Muscle layer of colon (tissue), 2 donors: ENCODE data around the gene CDC27.
"Not testable (repeated sequence)": the region's sequence is repeated elsewhere in the genome, so short reads cannot be mapped to it uniquely, and the experiment has no call there.

Experiments
- H3K27ac ChIP-seq: one replicate; pipeline ENCODE4 v1.7.0; 2013; ENCODE audit warnings: low read depth, mild to moderate bottlenecking, low read length, moderate library complexity
- H3K27me3 ChIP-seq, 2 donors: one replicate each; pipeline ENCODE4 v1.7.0; 2013; ENCODE audit warnings: low read length in 2 of 2, mild to moderate bottlenecking in 2 of 2; ENCODE audit not compliant: insufficient read depth in 2 of 2, control insufficient read depth in 1 of 2
- H3K36me3 ChIP-seq: one replicate; pipeline ENCODE4 v1.7.0; 2013; ENCODE audit warnings: mild to moderate bottlenecking, low read length; ENCODE audit not compliant: insufficient read depth
- H3K4me1 ChIP-seq: one replicate; pipeline ENCODE4 v1.7.0; 2013; ENCODE audit warnings: mild to moderate bottlenecking, low read length; ENCODE audit not compliant: insufficient read depth
- H3K4me3 ChIP-seq, 2 donors: one replicate each; pipeline ENCODE4 v1.7.0; 2013; ENCODE audit warnings: low read length in 2 of 2, low read depth in 1 of 2, mild to moderate bottlenecking in 1 of 2, moderate library complexity in 1 of 2
- H3K9ac ChIP-seq: one replicate; pipeline ENCODE4 v1.7.0; 2013; ENCODE audit warnings: low read length
- H3K9me3 ChIP-seq: one replicate; pipeline ENCODE4 v1.7.0; 2013; ENCODE audit warnings: mild to moderate bottlenecking, low read length
- donor health status: abdominal sarcoma.
- donor health status: Adenocarcinoma of cecum.

CDC27 gene

DNA sequence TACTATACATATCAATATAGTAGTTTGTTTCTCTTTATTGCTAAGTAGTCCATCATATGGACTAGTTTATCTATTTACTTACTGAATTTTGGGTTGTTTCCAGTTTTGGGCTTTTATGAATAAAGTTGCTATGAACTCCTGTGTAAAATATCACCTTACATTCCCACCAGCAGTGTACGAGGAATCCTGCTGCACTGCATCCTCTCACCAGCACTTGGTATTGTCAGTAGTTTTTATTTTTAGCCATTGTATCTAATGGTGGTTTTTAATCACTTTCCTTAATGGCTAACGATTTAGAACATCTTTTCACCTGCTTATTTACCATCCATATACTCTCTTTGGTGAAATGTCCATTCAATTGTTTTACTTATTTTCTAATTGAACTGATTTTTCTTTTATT, 24.0 kb downstream of the CDC27 start:
- no peak overlapping the region for H3K4me3 ChIP-seq
- peaks cover 39% of the 10 kb centered on the region for H3K36me3 ChIP-seq
- H3K9ac ChIP-seq: no peak overlapping the region
- no peak overlapping the region for H3K27ac ChIP-seq
- H3K27me3 ChIP-seq: no peaks in the 10 kb centered on the region
- no peaks in the 10 kb centered on the region for H3K4me1 ChIP-seq
- no peaks in the 10 kb centered on the region for H3K9me3 ChIP-seq

GRCh38 chr17:47164263-47164662, 24.8 kb downstream of the CDC27 start:
- Histone ChIP-seq H3K36me3 (peaks cover 44% of the 10 kb centered on the region), H3K4me1 (no peaks in the 10 kb centered on the region)

GRCh38 chr17:47162013-47162622, 27.0 kb downstream of the CDC27 start:
- Histone ChIP-seq H3K36me3 (peaks cover 34% of the 10 kb centered on the region), H3K27ac (no peak overlapping the region), H3K4me3 (no peak overlapping the region), H3K27me3 (no peaks in the 10 kb centered on the region), H3K9me3 (no peaks in the 10 kb centered on the region), H3K4me1 (no peaks in the 10 kb centered on the region), H3K9ac (no peak overlapping the region)

More at GRCh38 chr17:47164263-47164662, 24.8 kb downstream of the CDC27 start:
- Histone ChIP-seq H3K9ac (no peak overlapping the region), H3K27me3 (no peaks in the 10 kb centered on the region), H3K27ac (no peak overlapping the region), H3K9me3 (no peaks in the 10 kb centered on the region), H3K4me3 (no peak overlapping the region)

DNA sequence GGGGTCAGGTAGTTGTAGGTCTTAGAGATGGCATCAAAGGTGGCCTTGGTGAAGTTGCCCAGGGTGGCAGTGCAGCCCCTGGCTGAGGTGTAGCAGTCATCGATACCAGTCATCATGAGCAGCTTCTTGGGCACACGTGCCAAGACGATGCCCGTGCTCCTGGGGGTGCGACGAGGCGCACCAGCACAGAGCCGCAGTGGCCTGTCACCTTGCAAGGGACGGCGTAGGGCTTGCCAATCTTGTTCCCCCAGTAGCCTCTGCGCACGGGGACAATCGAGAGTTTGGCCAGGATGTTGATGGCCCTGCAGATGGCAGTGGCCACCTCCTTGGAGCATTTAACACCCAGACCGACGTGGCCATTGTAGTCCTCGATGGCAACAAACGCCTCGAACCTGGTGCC, 29.8 kb downstream of the CDC27 start:
- no peak overlapping the region for H3K9ac ChIP-seq

DNA sequence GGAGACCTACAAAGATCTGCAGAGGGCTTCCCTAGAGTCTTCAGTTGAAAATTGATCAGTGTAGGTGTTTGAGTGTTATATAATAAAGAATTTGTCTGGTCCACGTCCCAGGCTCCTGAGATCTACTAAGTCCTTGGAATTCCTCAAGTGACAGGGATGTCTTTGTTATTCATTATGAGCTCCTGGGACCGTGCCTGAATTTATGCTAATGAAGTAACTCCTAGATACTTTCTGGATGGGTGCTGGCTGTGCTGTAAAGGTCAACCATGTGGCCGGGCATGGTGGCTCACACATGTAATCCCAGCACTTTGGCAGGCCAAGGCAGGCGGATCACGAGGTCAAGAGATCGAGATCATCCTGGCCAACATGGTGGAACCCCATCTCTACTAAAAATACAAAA, 43.7 kb downstream of the CDC27 start:
- H3K27me3 ChIP-seq: no peaks in the 10 kb centered on the region
- no peak overlapping the region for H3K27ac ChIP-seq
- H3K4me3 ChIP-seq: no peak overlapping the region
- no peaks in the 10 kb centered on the region for H3K9me3 ChIP-seq
- H3K36me3 ChIP-seq: peaks cover 21% of the 10 kb centered on the region
- no peak overlapping the region for H3K9ac ChIP-seq
- H3K4me1 ChIP-seq: no peaks in the 10 kb centered on the region

More for the DNA sequence above, 29.8 kb downstream of the CDC27 start:
- Histone ChIP-seq H3K9me3 (no peaks in the 10 kb centered on the region), H3K4me3 (no peak overlapping the region), H3K27ac (no peak overlapping the region), H3K27me3 (no peaks in the 10 kb centered on the region), H3K4me1 (no peaks in the 10 kb centered on the region), H3K36me3 (peaks cover 45% of the 10 kb centered on the region)

- Histone ChIP-seq H3K27me3 (no peaks in the 10 kb centered on the region), H3K4me1 (no peaks in the 10 kb centered on the region), H3K9me3 (no peaks in the 10 kb centered on the region), H3K27ac (no peak overlapping the region), H3K4me3 (no peak overlapping the region), H3K9ac (no peak overlapping the region), H3K36me3 (peaks cover 34% of the 10 kb centered on the region)
Measured at GRCh38 chr17:47135235-47135634, 53.9 kb downstream of the CDC27 start.

DNA sequence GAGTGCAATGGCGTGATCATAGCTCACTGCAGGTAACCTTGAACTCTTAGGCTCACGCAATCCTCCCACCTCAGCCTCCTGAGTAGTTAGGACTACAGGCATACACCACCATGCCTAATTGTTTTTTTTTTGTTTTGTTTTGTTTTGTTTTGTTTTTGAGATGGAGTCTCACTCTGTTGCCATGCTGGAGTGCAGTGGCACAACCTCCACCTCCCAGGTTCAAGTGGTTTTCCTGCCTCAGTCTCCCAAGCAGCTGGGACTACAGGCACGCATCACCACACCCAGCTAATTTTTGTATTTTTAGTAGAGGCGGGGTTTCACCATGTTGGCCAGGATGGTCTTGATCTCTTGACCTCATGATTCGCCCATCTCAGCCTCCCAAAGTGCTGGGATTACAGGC, 54.7 kb downstream of the CDC27 start:
- H3K9ac ChIP-seq, H3K27me3 ChIP-seq, H3K27ac ChIP-seq, H3K9me3 ChIP-seq, H3K4me1 ChIP-seq, H3K4me3 ChIP-seq: not testable (repeated sequence)
- H3K36me3 ChIP-seq: peaks cover 31% of the 10 kb centered on the region

- no peak overlapping the region for H3K4me3 ChIP-seq
- H3K27me3 ChIP-seq: no peaks in the 10 kb centered on the region
- H3K27ac ChIP-seq: no peak overlapping the region
- H3K4me1 ChIP-seq: no peaks in the 10 kb centered on the region
- H3K9me3 ChIP-seq: no peaks in the 10 kb centered on the region
- peaks cover 19% of the 10 kb centered on the region for H3K36me3 ChIP-seq
- H3K9ac ChIP-seq: no peak overlapping the region
Measured at GRCh38 chr17:47131761-47132160, 57.3 kb downstream of the CDC27 start.

DNA sequence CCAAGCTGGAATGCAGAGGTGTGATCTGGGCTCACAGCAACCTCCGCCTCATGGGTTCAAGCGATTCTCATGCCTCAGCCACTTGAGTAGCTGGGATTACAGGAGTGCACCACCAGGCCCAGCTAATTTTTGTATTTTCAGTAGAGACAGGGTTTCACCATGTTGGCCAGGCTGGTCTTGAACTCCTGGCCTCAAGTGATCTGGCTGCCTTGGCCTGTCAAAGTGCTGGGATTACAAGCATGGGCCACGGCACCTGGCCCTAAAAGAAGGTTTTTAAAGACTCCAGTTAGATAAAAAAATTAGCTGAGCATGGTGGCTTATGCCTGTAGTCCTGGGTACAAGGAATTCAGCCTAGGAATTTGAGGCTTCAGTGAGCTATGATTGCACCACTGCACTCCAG, 62.3 kb downstream of the CDC27 start:
- H3K9me3 ChIP-seq, H3K4me1 ChIP-seq, H3K9ac ChIP-seq, H3K27me3 ChIP-seq, H3K4me3 ChIP-seq, H3K27ac ChIP-seq: not testable (repeated sequence)
- peaks cover 30% of the 10 kb centered on the region for H3K36me3 ChIP-seq

- H3K9ac ChIP-seq, H3K4me1 ChIP-seq, H3K9me3 ChIP-seq, H3K27me3 ChIP-seq, H3K4me3 ChIP-seq, H3K27ac ChIP-seq: not testable (repeated sequence)
- H3K36me3 ChIP-seq: peaks cover 32% of the 10 kb centered on the region
Measured at GRCh38 chr17:47123262-47123661, 65.8 kb downstream of the CDC27 start.

GRCh38 chr17:47120521-47121095, 68.5 kb downstream of the CDC27 start:
- Histone ChIP-seq H3K36me3 (peaks cover 21% of the 10 kb centered on the region), H3K27me3 (no peaks in the 10 kb centered on the region), H3K9me3 (no peaks in the 10 kb centered on the region), H3K4me3 (no peak overlapping the region), H3K4me1 (no peaks in the 10 kb centered on the region), H3K27ac (no peak overlapping the region), H3K9ac (no peak overlapping the region)
